GM06990 (cell line): Measurements from ENCODE around the gene CD72.

Experiments
- DNase-seq: peaks from one replicate; pipeline ENCODE4 v3.0.0-alpha.2; 2011; ENCODE audit not compliant: insufficient read length; ENCODE audit errors: extremely low read depth
- H3K27me3 ChIP-seq: replicated peaks from 2 replicates; pipeline ENCODE4 v1.6.0; 2011; ENCODE audit warnings: low read length; ENCODE audit not compliant: control insufficient read depth, insufficient read depth
- H3K36me3 ChIP-seq: 2 replicates; pipeline ENCODE4 v1.5.1; 2011; ENCODE audit warnings: low read length; ENCODE audit not compliant: control insufficient read depth, insufficient read depth
- H3K4me3 ChIP-seq: replicated peaks from 2 replicates; pipeline ENCODE4 v1.5.1; 2011; ENCODE audit warnings: low read depth, mild to moderate bottlenecking, control low read depth, low read length
- CTCF ChIP-seq: IDR thresholded peaks from 2 replicates; pipeline ENCODE4 v1.5.1; 2011; ENCODE audit warnings: low read length, control low read depth, mild to moderate bottlenecking, inconsistent platforms; ENCODE audit not compliant: insufficient read depth, poor library complexity, severe bottlenecking

Gene CD72

GRCh38 chr9:35664531-35665470 is 46.6 kb upstream of the CD72 start, which contains the start of gene ARHGEF39:
Gene ARHGEF39, minus strand, starts transcription at chr9:35665195. Its CDS starts 26 bp downstream, at chr9:35665169.
- no peaks in the 10 kb centered on the region for H3K27me3 ChIP-seq
- peaks cover 12% of the 10 kb centered on the region for H3K36me3 ChIP-seq
- peak within 1 kb of the TSS; percentile 65 for H3K4me3 ChIP-seq
- DNase-seq = peak; percentile 90
- peak; percentile 34 for TF ChIP-seq CTCF

GRCh38 chr9:35662437-35662836 is 44.2 kb upstream of the CD72 start:
- Histone ChIP-seq H3K36me3 (peaks cover 12% of the 10 kb centered on the region), H3K27me3 (no peaks in the 10 kb centered on the region), H3K4me3 (no peak overlapping the region)
- no peak for DNase-seq
- no peak for TF ChIP-seq CTCF

- peaks cover 12% of the 10 kb centered on the region for H3K36me3 ChIP-seq
- H3K27me3 ChIP-seq = no peaks in the 10 kb centered on the region
- no peak overlapping the region for H3K4me3 ChIP-seq
- TF ChIP-seq CTCF = no peak
- no peak for DNase-seq
Observed at GRCh38 chr9:35661756-35662350, 43.6 kb upstream of the CD72 start.

- DNase-seq = no peak
- Histone ChIP-seq H3K4me3 (no peak overlapping the region), H3K27me3 (no peaks in the 10 kb centered on the region), H3K36me3 (peaks cover 12% of the 10 kb centered on the region)
- peak; percentile 30 for TF ChIP-seq CTCF
Observed at GRCh38 chr9:35660966-35661415, 42.8 kb upstream of the CD72 start.

GRCh38 chr9:35659340-35659739 is 41.1 kb upstream of the CD72 start:
- Histone ChIP-seq H3K36me3 (peaks cover 12% of the 10 kb centered on the region), H3K4me3 (peak overlapping the region; percentile 96), H3K27me3 (no peaks in the 10 kb centered on the region)
- no peak for TF ChIP-seq CTCF
- DNase-seq = no peak
